KMS-11 (cell line): ENCODE results near the gene NSA2.
A peak's percentile ranks its signal among the peaks of the same experiment; 100 is the strongest.

ENCODE experiments used
- H2AFZ ChIP-seq: fragments of 200-600 bp; sonication (generic); 2 replicates; pipeline ENCODE4 v1.6.1; 2016; ENCODE audit warnings: antibody characterized with exemption, mixed run types, low read depth
- H3K27ac ChIP-seq: fragments of 200-600 bp; sonication (generic); 2 replicates; pipeline ENCODE4 v1.6.1; 2016; ENCODE audit warnings: mild to moderate bottlenecking, mixed run types
- H3K27me3 ChIP-seq: fragments of 200-600 bp; sonication (generic); 2 replicates; pipeline ENCODE4 v1.6.1; 2017; ENCODE audit warnings: mild to moderate bottlenecking, low read depth, mixed run types, moderate library complexity; ENCODE audit not compliant: insufficient read depth
- H3K36me3 ChIP-seq: fragments of 200-600 bp; sonication (generic); 2 replicates; pipeline ENCODE4 v1.6.1; 2017; ENCODE audit warnings: mild to moderate bottlenecking, mixed run types; ENCODE audit not compliant: insufficient read depth
- H3K4me1 ChIP-seq: fragments of 200-600 bp; sonication (generic); 2 replicates; pipeline ENCODE4 v1.6.1; 2016; ENCODE audit warnings: mild to moderate bottlenecking, low read depth, mixed run types; ENCODE audit not compliant: poor library complexity, severe bottlenecking
- H3K4me2 ChIP-seq: fragments of 200-600 bp; sonication (generic); 2 replicates; pipeline ENCODE4 v1.7.0; 2016; ENCODE audit warnings: mild to moderate bottlenecking, mixed run types
- H3K4me3 ChIP-seq: fragments of 200-600 bp; sonication (generic); IDR thresholded peaks from 2 replicates; pipeline ENCODE4 v1.6.1; 2017; ENCODE audit warnings: low read depth, low read length, mixed read lengths; ENCODE audit not compliant: insufficient read depth
- H3K79me2 ChIP-seq: fragments of 200-600 bp; sonication (generic); 2 replicates; pipeline ENCODE4 v1.6.1; 2016; ENCODE audit warnings: low read depth, mixed run types; ENCODE audit not compliant: insufficient read depth
- H3K9ac ChIP-seq: fragments of 200-600 bp; sonication (generic); 2 replicates; pipeline ENCODE4 v1.6.1; 2016; ENCODE audit warnings: mild to moderate bottlenecking, mixed run types
- H4K20me1 ChIP-seq: fragments of 200-600 bp; sonication (generic); 2 replicates; pipeline ENCODE4 v1.6.1; 2016; ENCODE audit warnings: mild to moderate bottlenecking, mixed run types; ENCODE audit not compliant: insufficient read depth
- TF ChIP-seq, protein P1 (sequence below): fragments of 200-600 bp; sonication (generic); conservative IDR thresholded peaks from 2 replicates; pipeline ENCODE4 v1.6.1; 2017; ENCODE audit warnings: low read depth, mild to moderate bottlenecking, antibody characterized with exemption, low read length, moderate library complexity, mixed read lengths

NSA2 gene

DNA sequence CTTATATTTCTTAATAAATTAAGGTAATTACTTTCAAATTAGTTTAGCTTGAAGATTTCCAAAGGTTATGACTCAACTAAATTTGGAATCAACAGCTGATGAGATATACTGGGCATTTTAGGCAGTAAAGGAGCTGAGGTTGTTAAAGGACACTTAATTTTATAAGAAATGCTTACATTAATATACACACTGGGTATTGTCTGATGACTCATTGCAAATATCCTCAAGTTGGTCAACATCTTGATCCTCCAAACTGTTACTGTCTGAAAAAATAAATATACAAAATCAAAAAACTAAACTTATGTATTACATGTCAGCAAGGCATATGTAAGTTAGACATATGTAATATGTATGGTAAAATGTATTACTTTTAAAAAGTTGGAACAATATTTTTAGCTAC is 3.5 kb upstream of the NSA2 start:
- H2AFZ ChIP-seq = no peak overlapping the region
- H3K4me3 ChIP-seq = no peak overlapping the region
- H3K36me3 ChIP-seq = 0 out of 2 replicates have a peak, but pooled peaks cover 6% of the 10 kb centered on the region
- H3K9ac ChIP-seq = no peak overlapping the region
- H3K27me3 ChIP-seq = no peaks in the 10 kb centered on the region
- peaks cover 70% of the 10 kb centered on the region for H3K79me2 ChIP-seq
- TF ChIP-seq, protein P1, sequence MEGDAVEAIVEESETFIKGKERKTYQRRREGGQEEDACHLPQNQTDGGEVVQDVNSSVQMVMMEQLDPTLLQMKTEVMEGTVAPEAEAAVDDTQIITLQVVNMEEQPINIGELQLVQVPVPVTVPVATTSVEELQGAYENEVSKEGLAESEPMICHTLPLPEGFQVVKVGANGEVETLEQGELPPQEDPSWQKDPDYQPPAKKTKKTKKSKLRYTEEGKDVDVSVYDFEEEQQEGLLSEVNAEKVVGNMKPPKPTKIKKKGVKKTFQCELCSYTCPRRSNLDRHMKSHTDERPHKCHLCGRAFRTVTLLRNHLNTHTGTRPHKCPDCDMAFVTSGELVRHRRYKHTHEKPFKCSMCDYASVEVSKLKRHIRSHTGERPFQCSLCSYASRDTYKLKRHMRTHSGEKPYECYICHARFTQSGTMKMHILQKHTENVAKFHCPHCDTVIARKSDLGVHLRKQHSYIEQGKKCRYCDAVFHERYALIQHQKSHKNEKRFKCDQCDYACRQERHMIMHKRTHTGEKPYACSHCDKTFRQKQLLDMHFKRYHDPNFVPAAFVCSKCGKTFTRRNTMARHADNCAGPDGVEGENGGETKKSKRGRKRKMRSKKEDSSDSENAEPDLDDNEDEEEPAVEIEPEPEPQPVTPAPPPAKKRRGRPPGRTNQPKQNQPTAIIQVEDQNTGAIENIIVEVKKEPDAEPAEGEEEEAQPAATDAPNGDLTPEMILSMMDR = no peak
- peak overlapping the region; percentile 39; the same call in 1 of the 2 replicates for H3K4me2 ChIP-seq
- peaks cover 79% of the 10 kb centered on the region for H3K4me1 ChIP-seq
- H4K20me1 ChIP-seq = no peaks in the 10 kb centered on the region
- peak overlapping the region; percentile 54; the same call in 1 of the 2 replicates for H3K27ac ChIP-seq

GRCh38 chr5:74765201-74765600 is 1.8 kb upstream of the NSA2 start:
- TF ChIP-seq, protein P1 = no peak
- H3K79me2 ChIP-seq = peaks cover 77% of the 10 kb centered on the region

DNA sequence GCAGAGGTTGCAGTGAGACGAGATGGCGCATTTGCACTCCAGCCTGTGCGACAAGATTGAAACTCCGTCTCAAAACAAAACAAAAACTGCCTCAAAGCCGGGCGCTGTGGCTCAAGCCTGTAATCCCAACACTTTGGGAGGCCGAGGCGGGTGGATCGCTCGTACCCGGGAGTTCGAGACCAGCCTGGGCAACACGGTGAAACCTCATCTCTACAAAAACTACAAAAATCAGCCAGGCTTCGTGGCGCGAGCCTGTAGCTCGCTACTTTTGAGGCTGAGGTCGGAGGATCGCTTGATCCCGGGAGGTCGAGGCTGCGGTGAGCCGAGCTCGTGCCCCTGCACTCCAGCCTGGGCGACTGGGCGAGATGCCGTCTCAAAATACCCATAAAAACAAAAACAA is 1.1 kb upstream of the NSA2 start:
- peak overlapping the region; percentile 94; the same call in 1 of the 2 replicates for H2AFZ ChIP-seq
- H3K36me3 ChIP-seq = peaks cover 20% of the 10 kb centered on the region; the same call in 1 of the 2 replicates
- H3K4me3 ChIP-seq = no peak overlapping the region
- H3K27ac ChIP-seq = no peak overlapping the region; the same call in 1 of the 2 replicates
- H3K27me3 ChIP-seq = no peaks in the 10 kb centered on the region
- H3K4me1 ChIP-seq = peaks cover 62% of the 10 kb centered on the region
- H3K9ac ChIP-seq = peak overlapping the region; percentile 78; the same call in 1 of the 2 replicates
- H3K4me2 ChIP-seq = peak overlapping the region; percentile 79
- peaks cover 69% of the 10 kb centered on the region for H3K79me2 ChIP-seq
- TF ChIP-seq, protein P1 = no peak
- H4K20me1 ChIP-seq = no peaks in the 10 kb centered on the region

More at GRCh38 chr5:74765201-74765600, 1.8 kb upstream of the NSA2 start:
- H2AFZ ChIP-seq = no peak overlapping the region
- peaks cover 69% of the 10 kb centered on the region for H3K4me1 ChIP-seq
- no peak overlapping the region for H3K9ac ChIP-seq
- no peak overlapping the region for H3K4me3 ChIP-seq
- no peaks in the 10 kb centered on the region for H3K27me3 ChIP-seq
- peaks cover 13% of the 10 kb centered on the region; the same call in 1 of the 2 replicates for H3K36me3 ChIP-seq
- H3K27ac ChIP-seq = no peak overlapping the region
- H4K20me1 ChIP-seq = no peaks in the 10 kb centered on the region
- peak overlapping the region; percentile 79 for H3K4me2 ChIP-seq

DNA sequence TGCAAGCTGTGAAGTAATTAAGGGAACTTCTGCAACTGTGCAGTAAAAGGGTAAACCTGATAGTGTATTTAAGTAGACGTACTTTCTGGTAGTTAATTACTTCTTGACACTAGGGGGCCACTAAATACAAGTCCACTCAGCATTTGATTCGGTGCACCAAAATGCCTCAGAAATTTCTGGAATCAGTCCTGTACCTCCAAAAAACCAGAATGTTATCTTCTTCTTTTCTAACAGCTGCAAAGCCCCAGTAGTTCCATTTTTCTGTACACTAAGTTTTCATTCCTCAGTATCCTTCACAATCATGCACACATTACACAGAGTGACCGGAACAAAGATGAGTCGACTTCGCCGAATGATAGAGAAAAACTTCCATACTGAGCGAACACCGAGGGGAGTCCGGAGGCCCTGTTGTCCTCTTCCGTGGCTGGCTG is 616 bp upstream of the NSA2 start:
- Histone ChIP-seq H3K4me3 (peak overlapping the region; percentile 19), H2AFZ (peak overlapping the region; percentile 94), H3K27me3 (no peaks in the 10 kb centered on the region), H3K9ac (peak overlapping the region; percentile 78), H3K27ac (peak overlapping the region; percentile 56; the same call in 1 of the 2 replicates), H4K20me1 (no peaks in the 10 kb centered on the region), H3K4me2 (peak overlapping the region; percentile 79), H3K36me3 (peaks cover 24% of the 10 kb centered on the region; the same call in 1 of the 2 replicates), H3K4me1 (peaks cover 57% of the 10 kb centered on the region), H3K79me2 (peaks cover 67% of the 10 kb centered on the region)
- TF ChIP-seq, protein P1 = peak; percentile 57
